Fibroblast of skin of scalp (primary cell): ENCODE measurements around the gene UBALD1.
A peak's percentile ranks its signal among the peaks of the same experiment; 100 is the strongest.

Experiments used
- DNase-seq: peaks from one replicate; pipeline ENCODE4 v3.0.0-alpha.2; 2013

Gene UBALD1

DNA sequence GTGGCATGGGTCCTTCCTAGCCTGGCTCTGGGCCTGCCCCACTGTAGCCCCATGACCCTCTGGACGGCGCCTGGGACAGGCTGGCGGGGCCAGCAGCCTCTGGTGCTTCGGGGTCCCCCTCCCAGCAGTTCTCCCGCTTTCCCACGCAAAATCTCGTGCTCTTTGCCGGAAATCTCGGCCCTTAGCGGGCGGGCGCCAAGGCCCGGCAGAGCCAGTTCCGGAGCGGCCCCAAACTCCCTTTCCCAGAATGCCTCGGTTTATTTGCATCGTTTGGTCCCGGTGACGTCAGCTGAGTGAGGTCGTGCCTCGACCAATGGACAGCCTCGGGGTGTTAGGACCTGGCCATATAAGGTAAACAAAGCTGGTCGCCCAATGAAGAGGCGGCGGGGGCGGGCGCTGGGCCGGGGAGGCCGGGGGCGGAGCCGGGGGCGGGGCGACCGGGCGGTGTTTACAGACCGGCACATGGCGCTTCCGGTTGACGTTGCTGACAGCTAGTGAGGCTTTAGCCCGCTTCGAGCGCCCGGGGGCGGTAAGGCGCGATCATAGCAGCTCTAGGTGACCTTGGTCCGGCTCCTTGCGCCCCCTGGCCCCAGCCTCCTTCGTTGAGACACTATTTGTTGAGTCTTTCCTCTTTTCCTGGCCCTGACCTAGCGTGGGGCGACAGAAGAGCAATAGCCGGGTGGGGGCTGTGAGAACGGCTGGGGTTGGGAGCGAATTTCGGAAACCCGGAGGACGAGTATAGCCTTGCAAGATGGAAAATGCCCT lies 1.5 kb upstream of the UBALD1 start:
- peak; percentile 100 for DNase-seq

DNA sequence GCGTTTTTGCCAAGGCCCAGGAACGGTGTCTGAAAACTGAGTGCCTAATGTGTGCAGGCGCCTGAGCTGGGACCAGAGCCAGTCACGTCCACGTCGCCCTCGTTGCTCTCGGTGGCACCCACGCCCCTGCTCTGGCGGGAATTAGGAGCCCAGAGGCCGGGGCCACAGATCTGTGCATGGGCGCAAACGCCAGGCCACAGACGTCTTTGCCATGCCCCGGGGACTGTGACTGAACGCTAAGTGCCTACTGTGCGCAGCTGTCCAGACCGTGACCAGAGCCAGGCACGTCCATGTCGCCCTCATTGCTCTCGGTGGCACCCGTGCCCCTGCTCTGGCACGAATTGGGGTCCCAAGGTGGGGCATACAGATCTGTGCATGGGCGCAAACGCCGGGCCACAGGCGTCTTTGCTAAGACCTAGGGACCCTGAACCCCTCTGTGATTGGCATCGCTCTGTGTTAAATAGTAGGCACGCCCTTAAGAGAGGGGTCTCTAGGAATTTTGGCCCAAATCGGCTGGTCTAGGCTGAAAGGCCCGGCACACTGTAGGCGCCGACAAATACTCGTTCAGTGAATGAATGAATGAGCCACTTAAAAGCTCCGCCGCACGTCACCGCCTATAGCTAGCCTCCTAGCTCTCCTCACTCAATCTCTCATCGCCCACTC lies 827 bp upstream of the UBALD1 start:
- no peak for DNase-seq

GRCh38 chr16:4613636-4614570 lies 785 bp downstream of the UBALD1 start:
- peak; percentile 31 for DNase-seq

DNA sequence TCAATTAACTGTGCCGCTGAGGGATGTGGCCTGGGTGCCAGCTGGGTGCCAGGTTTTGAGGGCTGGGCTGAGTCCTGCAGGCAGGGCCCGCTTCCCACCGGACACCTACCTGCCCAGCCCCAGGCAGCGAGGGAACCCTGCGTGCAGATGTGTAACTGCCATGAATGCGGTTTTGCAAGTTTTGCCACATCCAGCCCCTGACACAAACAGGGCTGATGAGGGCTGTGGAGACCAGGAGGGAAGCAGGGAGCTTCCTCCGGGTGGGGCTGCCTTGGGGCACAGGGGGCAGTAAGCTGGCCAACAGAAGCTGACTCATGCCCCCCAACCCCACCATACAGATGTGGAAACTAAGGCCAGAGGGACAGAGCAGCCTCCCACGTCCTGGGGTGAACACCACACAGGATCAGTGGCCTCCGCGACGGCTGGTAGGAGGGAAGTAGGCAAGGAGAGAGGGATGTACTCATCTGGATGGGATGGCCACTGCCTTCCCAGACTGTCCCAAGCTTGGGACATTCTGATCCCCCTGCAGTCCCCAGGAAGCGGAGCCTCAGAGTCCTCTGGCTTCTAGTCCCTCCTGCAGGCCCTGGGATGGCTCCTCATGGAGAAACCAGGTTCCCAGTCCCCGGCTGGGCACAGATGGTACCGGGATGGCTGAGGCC lies 1.6 kb downstream of the UBALD1 start:
- no peak for DNase-seq

DNA sequence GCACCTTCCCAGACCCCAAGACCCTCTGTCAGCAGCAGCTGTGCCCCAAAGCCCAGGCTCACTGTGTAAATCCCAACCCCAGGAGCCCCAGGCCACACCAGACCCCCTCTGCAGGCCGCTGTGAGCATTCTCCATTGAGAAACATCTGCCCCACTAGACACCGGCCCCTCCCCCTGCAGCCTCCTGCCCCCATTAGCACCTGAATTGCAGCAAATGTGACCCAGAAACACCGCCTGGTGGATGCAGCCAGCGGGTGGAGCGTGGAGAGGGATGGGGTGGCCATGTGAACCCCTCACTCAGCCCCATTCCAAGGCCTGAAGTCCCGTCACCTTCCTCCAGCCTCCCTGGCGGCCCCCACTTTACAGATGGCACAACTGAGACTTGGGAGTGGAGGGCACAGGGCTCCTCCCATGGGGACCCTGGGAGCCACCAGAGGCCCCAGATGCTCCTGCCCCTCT lies 2.2 kb downstream of the UBALD1 start:
- DNase-seq = no peak

- no peak for DNase-seq
Observed at GRCh38 chr16:4611337-4612021, 3.2 kb downstream of the UBALD1 start.

DNA sequence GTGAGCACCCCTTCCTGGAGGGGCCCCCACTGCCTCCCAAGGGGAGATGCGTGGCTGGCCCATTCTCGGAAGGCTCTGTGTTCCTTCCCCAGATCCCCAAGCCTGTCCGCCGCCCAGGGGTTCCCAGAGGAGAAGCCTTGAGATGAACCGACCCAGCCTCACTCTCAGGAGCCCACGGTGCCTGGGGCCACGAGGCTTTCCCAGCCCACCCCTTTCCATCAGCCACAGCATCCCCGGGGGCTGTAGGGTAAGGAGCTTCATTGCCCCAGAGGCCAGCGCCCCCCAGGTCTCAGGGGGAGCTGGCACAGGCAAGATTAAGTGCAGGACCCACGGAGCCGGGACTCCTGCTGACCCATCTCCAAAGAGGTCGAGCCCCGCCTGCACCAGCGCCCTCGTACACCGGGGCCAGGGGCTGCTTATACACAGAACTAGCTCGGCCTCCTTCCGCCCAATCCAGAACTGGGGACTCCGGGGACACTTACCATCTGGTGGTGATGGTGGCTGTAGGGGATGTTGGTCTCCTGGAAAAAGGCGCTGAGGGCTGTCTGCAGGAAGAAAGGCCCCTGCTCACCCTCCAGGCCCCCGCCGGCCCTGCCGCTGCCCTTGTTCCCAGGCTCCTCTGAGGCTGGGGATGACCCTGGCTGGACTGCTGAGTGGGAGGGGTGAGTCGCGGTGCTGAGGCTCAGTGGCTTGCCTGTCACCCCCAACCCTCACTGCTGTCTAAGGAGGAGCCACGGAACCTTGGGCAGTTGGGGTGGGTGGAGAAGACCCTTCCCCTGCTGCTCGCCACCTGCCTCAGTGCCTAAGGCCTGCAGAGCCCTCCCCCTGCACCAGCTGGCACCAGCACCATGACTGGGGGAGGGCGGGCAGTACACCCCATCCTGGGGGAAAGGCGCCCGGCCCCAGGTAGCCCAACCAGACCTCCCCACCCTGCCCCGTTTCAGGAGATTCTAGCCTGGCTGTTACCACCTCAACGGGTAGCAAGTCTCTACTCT lies 4.4 kb downstream of the UBALD1 start:
- DNase-seq = no peak

DNA sequence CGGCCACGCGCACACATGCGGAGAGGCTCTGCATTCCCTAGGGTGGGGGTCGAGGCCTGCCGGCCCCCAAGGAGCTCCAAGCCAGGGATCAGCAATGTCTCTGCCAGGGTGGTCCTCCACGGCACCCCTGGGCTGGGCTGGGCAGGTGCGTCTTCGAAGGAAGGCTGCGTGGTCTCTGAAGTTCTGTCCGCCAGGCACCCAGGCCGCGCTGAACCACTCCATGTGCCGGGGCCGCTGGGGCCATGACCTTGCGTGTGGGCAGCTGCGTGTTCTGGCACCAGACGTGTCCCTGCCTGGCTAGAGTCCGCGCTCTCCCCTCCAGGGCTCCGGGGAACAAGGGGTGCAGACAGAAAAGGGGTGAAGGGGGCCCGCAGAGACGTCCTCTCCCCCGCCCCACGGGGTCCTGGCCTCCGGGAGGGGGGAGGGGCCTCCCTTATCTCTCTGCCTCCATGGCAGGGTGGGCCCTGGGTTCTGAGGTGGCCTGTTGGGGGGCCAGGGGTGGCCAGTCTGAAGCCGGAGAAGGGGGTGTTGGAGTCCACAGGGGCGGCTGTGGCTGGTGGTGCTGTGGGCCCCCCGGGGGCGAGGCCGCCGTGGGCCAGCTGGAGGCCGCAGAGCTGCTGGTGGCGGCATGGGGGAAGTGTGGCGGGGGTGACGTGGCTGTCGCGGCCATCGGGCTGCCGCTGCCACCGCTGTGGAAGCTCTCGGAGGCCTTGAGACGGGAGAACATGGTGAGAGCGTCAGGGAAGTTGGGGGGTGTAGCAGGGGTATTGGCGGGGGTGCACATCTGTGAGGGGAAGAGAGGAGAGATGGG lies 5.3 kb downstream of the UBALD1 start:
- no peak for DNase-seq

- DNase-seq = no peak
Observed at GRCh38 chr16:4608704-4608980, 6.0 kb downstream of the UBALD1 start.

DNA sequence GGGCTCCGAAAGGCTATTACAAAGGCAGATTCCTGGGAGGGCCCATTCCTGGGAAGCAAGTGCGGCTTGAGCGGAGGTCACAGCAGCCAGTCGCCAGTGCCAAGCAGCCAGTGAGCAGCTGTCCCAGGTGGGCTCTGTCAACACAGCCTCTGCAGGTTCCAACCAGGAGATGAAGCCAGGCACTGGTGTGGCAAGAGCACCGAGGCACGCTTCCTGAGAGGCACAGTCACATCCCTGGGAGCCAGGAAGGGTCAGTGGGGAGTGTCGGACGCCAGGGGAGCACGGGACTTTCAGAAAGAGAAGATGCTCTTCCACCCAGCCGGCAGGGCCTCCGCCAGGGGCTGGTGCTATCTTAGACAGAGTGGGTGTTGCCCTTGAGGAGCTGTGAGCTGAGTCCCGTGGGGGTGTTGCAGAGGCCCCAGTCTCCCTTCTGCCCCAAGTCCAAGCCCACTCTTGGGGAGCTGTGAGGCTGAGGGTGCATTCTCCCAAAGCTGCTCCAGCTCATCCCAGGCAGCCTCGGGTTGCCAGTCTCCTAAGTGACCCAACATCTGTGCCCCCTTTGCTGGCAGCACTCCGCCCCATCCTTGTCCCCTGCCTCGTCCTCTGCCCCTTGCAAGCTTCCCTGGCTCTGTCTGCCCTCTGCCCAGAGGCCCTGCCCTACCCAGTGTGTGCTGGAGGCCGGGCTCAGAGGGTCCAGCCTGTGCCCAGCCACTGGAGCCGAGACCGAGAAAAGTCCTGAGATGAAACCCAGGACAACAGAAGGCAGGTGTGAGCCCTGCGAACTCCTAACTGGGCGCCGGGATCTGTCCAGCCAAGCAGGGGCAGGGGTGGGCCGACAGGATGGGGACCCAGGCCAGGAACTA lies 6.6 kb downstream of the UBALD1 start:
- no peak for DNase-seq

DNA sequence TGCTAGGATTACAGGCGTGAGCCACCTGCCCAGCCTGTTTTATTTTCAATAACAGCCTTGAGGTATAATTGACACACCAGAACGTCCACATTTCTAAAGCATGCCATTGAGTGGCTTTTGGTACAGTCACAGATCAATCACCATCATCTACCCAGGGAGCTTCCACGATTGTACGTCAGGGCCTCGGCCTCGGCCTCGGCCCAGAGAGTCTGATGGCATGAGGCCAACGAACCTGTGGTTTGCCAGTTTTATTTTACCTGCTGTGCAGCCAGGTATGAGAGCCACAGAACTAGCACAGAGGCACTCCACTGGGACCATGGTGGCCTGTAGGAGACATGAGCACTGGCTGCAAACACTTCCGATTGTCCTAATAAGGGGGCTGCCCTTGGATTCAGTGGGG lies 8.3 kb downstream of the UBALD1 start:
- DNase-seq = no peak

GRCh38 chr16:4604401-4604800 lies 10.3 kb downstream of the UBALD1 start:
- DNase-seq = no peak

DNA sequence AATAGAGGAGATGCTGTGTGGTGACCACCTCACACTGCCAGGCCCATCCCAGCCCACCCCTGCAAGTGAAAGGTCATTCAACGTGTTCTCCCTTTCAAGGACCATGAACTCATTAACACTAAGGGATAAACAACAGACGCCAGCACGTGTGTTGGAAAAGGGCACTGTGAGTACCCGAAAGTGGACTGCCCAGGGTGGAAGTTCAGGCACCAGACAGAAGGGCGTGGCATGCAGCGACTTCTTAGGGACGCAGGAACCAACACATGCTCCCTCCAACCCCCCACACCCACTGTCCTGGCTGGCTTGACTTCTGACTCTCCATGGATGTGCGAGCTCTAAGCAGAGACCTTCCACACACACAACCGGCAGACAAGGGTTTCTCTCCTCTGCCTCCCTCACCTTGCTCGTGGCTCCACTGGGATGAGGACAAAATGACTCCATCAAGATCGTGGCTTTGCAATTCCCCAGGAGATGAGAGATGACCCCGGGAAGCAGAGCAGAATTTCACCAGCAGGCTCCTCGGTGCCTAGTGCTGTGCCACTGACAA lies 11.0 kb downstream of the UBALD1 start:
- no peak for DNase-seq

DNA sequence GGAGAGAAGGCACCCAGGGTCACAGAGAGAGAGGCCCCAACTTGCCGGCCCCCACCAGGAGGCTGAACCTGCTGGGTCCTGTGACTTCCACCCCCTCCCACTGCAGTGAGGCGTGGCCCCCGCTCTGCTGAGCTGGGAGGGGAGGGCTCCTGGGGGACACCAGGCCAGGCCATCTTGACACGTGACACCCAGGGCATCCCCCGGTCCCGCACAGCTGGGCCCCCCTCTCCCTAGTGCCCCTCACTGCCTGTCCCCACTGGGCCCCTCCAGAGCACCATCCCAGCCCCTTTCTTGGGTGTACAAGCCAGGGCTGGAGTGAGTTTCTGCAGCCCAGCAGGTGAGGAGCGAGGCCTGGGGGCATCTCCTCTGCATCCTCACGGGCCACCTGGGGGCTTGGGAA lies 12.4 kb downstream of the UBALD1 start:
- no peak for DNase-seq

DNA sequence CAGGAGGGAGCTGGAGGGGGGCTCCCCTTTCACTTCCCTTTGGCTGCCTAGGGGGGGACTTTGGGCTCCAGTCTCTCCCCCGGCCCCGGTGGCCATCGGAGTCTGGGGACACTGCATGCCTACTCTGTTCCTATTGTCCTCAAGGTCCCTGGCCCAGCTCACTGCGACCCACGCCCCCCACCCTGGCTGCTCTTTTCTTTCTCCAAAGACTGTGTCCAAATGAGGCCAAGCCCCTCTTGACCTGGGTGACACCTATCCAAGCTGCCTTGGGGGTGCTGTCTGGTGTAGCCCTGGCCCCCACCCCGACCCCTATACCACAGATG lies 12.9 kb downstream of the UBALD1 start:
- DNase-seq = no peak

DNA sequence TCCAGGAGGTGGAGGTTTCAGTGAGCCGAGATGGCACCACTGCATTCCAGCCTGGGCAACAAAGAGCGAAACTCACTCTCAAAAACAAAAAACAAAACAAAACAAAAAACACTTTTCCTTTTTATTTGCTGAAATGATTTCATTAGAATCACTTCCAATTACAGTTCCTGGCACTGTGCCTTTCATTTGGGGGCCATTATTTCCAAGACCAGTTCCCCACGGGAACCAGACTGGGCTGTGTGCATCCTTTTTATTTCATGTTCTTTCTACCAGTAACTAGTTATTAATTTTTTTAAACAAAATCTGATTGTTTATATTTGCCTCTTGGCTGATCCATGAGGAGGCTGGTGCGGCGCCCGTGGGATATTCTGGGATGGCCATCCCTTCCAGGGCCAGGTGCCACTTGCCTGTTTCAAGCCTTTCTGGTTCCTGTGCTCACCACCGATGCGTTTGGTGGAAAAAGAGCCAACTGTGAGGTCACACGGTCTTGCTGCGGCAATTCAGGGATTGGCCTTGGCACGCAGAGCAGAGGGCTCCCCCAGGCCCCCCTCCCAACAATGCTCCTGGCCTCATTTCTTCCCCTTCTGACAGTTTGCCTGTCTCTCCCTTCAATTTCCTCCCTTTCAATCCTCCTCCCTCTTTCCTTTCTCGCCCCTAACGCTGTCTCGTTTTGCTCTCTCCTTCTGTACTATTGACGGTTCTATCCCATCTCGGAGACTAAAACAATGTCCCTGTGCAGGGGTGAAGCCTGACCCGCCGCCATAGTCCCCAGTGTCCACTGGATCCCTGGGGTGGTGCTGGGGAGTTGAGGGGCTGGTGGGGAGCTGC lies 13.4 kb downstream of the UBALD1 start:
- DNase-seq = no peak

- DNase-seq = no peak
Observed at GRCh38 chr16:4599545-4599944, 15.1 kb downstream of the UBALD1 start.

- DNase-seq = no peak
Observed at GRCh38 chr16:4599037-4599436, 15.7 kb downstream of the UBALD1 start.
